Natural killer cell treated with Interleukin-12 subunit alpha and Interleukin-12 subunit beta and Interleukin-15 and Interleukin-18, amount 100 ng/mL, for 72 hours (primary cell): ENCODE data around the gene RILP. TPM values are rescaled to one million over a fixed set of nuclear protein-coding genes. Genes with fewer than 3 reads are reported as not detected.

Source experiments
- total RNA-seq, 2 donors: library from RNA; stranded (reverse); gene quantifications; one replicate each; pipeline ENCODE4 v1.2.3, GENCODE V29; 2022

Gene RILP
- total RNA-seq, 2 donors from 2014 or later = 1.2 to 3.1 TPM

Other genes with a start within 250 kb of the RILP start
- gene YWHAE, start 249.6 kb downstream of the RILP start, total RNA-seq = 100 to 1,000 TPM; 365 to 407 TPM
- gene CRK, start 193.6 kb downstream of the RILP start, total RNA-seq = 10 to 100 TPM; 18.1 to 36.4 TPM
- 10 to 100 TPM; 16.8 to 54.5 TPM for gene MYO1C, start 157.2 kb downstream of the RILP start, total RNA-seq
- gene INPP5K, start 133.3 kb downstream of the RILP start, total RNA-seq = 10 to 100 TPM; 34.9 to 43.8 TPM
- 10 to 100 TPM; 68.4 to 78.4 TPM for gene PITPNA, start 87.1 kb downstream of the RILP start, total RNA-seq
- 1 to 10 TPM; 4.9 to 5.0 TPM for gene SLC43A2, start 21.0 kb downstream of the RILP start, total RNA-seq
- gene SCARF1, start 4.1 kb downstream of the RILP start, total RNA-seq = 1 to 10 TPM; 3.6 to 4.1 TPM
- gene PRPF8, start 35.0 kb upstream of the RILP start, total RNA-seq = 100 to 1,000 TPM; 348 to 422 TPM
- gene TLCD2, start 60.5 kb upstream of the RILP start, total RNA-seq = under 1 TPM; 0.17 to 0.78 TPM
- gene WDR81, start 74.8 kb upstream of the RILP start, total RNA-seq = 10 to 100 TPM; 17.9 to 30.9 TPM
- under 1 TPM in 1 of 2 donors, not detected in 1; 0.24 TPM for gene SERPINF2, start 93.0 kb upstream of the RILP start, total RNA-seq
- gene SERPINF1, start 112.2 kb upstream of the RILP start, total RNA-seq = not detected
- gene SMYD4, start 180.0 kb upstream of the RILP start, total RNA-seq = 10 to 100 TPM; 28.4 to 35.7 TPM
- gene RPA1, start 180.1 kb upstream of the RILP start, total RNA-seq = 100 to 1,000 TPM; 144 to 169 TPM